CD4-positive, alpha-beta memory T cell (primary cell): ENCODE measurements around the gene SLC22A4. TPM values are rescaled to one million over a fixed set of nuclear protein-coding genes. Genes with fewer than 3 reads are reported as not detected.

Experiments
- CTCF ChIA-PET: fragments of 350-600 bp; sonication (Branson Sonifier 250); formaldehyde crosslinking; loops from one replicate; lab custom pipeline; 2021; ENCODE audit warnings: inconsistent platforms; ENCODE audit not compliant: partially characterized antibody; lab: Charles Lee
- POLR2A ChIA-PET: fragments of 350-600 bp; sonication (Branson Sonifier 250); formaldehyde crosslinking; loops from one replicate; lab custom pipeline; 2021; ENCODE audit not compliant: partially characterized antibody; lab: Charles Lee
- DNase-seq, 5 donors: peaks; one replicate each; pipeline versions ENCODE4 v3.0.0 to v3.0.0-alpha.2; 2020 to 2022; ENCODE audit warnings: mixed read lengths in 1 of 5
- H3K27ac ChIP-seq: one replicate; pipeline ENCODE4 v1.7.0; 2013; ENCODE audit warnings: low read depth, low read length
- H3K27me3 ChIP-seq: 2 replicates; pipeline ENCODE4 v1.7.0; 2013; ENCODE audit warnings: mild to moderate bottlenecking, low read length, moderate library complexity; ENCODE audit not compliant: insufficient read depth
- H3K36me3 ChIP-seq: 2 replicates; pipeline ENCODE4 v1.7.0; 2013; ENCODE audit warnings: mild to moderate bottlenecking, low read length, moderate library complexity; ENCODE audit not compliant: insufficient read depth
- H3K4me1 ChIP-seq: 2 replicates; pipeline ENCODE4 v1.7.0; 2013; ENCODE audit warnings: mild to moderate bottlenecking, low read length, moderate library complexity; ENCODE audit not compliant: insufficient read depth
- H3K4me3 ChIP-seq, 2 donors: one replicate each; pipeline ENCODE4 v1.7.0; 2013; ENCODE audit warnings: low read length in 2 of 2, mild to moderate bottlenecking in 1 of 2
- H3K9me3 ChIP-seq, 2 donors: one replicate each; pipeline ENCODE4 v1.7.0; 2013; ENCODE audit warnings: low read length in 2 of 2, control low read depth in 1 of 2; ENCODE audit not compliant: control insufficient read depth in 1 of 2
- H3K27ac Mint-ChIP-seq, 7 donors: one replicate each; pipeline ENCODE4 v1.8.0; 2020 to 2021; ENCODE audit warnings: mixed read lengths in 7 of 7, mild to moderate bottlenecking in 6 of 7, inconsistent platforms in 3 of 7, moderate library complexity in 3 of 7
- H3K27me3 Mint-ChIP-seq, 2 donors: one replicate each; pipeline ENCODE4 v1.8.0; 2020 to 2021; ENCODE audit warnings: mixed read lengths in 2 of 2
- H3K36me3 Mint-ChIP-seq, 2 donors: one replicate each; pipeline ENCODE4 v1.8.0; 2020 to 2021; ENCODE audit warnings: mixed read lengths in 2 of 2, inconsistent platforms in 1 of 2, mild to moderate bottlenecking in 1 of 2
- H3K4me1 Mint-ChIP-seq, 4 donors: one replicate each; pipeline ENCODE4 v1.8.0; 2020 to 2021; ENCODE audit warnings: mixed read lengths in 4 of 4, mild to moderate bottlenecking in 1 of 4
- H3K4me3 Mint-ChIP-seq, 8 donors: one replicate each; pipeline ENCODE4 v1.8.0; 2020 to 2021; ENCODE audit warnings: mixed read lengths in 8 of 8, mild to moderate bottlenecking in 7 of 8, moderate library complexity in 6 of 8, inconsistent platforms in 3 of 8
- H3K9me3 Mint-ChIP-seq, 8 donors: one replicate each; pipeline ENCODE4 v1.8.0; 2020 to 2021; ENCODE audit warnings: mixed read lengths in 8 of 8, mild to moderate bottlenecking in 5 of 8, inconsistent platforms in 3 of 8, moderate library complexity in 1 of 8
- intact Hi-C: fragments of 100-400 bp; cut with micrococcal nuclease; formaldehyde crosslinking; loops from one replicate; pipeline ENCODE4 v1.15.1; 2023
- polyA plus RNA-seq, 2 donors: library from polyadenylated mRNA; unstranded; fragments of 300-500 nt; fragmentation: Illumina TruSeq; gene quantifications; one replicate each; pipeline ENCODE4 v1.2.3, GENCODE V29; 2021
- total RNA-seq, 2 experiments: library from RNA; stranded (reverse); gene quantifications; one replicate each; pipeline ENCODE4 v1.2.3, GENCODE V29; 2021

Gene SLC22A4
- total and polyA plus RNA-seq, 4 experiments from 2014 or later: 0.22 TPM; not detected in 3

DNA sequence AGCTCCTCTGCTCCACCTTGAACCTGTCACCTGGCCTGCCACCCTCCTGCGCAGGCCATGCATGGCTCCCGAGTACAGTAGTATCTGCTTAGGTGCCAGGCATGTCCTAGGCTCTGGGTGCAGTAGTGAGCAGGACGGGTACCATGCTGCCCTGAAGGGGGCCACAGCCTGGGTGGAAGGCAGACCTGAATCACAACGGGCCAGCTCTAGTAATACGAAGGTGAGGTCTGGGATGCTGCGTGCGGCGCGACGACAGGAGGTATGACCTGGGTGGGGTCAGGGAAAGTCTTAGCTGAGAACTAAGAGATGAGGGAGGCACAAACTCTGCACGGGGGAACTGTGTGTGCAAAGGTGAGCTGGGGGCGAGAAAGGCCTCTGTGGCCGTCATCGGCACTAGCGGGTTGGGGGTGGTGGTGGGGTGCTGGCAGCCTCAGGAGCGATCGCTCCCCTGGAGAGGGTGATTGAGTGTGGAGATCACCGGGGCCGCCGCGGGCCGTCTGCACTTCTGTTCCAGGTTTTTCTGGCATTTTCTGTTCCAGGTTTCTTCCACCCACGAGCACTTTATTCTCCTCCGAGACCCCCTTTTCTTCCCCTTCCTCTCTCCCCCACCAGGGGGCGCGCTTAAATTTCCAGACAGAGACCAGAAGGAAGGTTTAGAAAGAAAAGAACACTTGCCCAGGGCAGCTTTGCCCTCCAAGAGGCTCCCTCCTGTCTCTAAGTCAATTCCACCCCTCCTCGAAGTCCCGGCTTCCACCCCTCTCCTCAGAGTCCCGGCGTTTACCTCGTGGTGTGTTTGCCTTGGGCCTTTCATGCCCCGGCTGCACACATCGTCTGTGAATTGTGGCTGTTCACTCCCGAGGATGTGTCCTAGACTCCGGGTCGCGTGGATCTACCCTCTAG, 21.6 kb upstream of the SLC22A4 start:
- Histone ChIP-seq H3K27me3 (no peaks in the 10 kb centered on the region), H3K27ac (no peak overlapping the region), H3K9me3 (no peaks in the 10 kb centered on the region), H3K4me1 (no peaks in the 10 kb centered on the region), H3K36me3 (no peaks in the 10 kb centered on the region), H3K4me3 (no peak overlapping the region)
- peak; percentile 32 to 54 (median 47) for DNase-seq
- H3K9me3 Mint-ChIP-seq: no peaks in the 10 kb centered on the region
- peaks cover 6 to 16% of the 10 kb centered on the region in 2 donors for H3K27me3 Mint-ChIP-seq
- intact Hi-C loops: loop anchor here (2.0 to 5.0 kb wide), 3 partner anchors 95 to 208 kb away; partner anchors contain the start of gene SLC22A5
- H3K4me3 Mint-ChIP-seq: peak overlapping the region in 4 of 8 donors; percentile 6 to 61 (median 41)
- ChIA-PET POLR2A (no interaction called here), CTCF (interaction anchor here (0.6 to 2.3 kb wide), 15 partner anchors 9 to 228 kb away, joined by 3 to 19 read pairs (median 4); no protein-coding TSS in a partner anchor)
- H3K4me1 Mint-ChIP-seq: peaks cover 0 to 22% (median 12%) of the 10 kb centered on the region in 4 donors
- H3K36me3 Mint-ChIP-seq: no peaks in the 10 kb centered on the region
- H3K27ac Mint-ChIP-seq: peak overlapping the region in 1 of 7 donors; percentile 12

DNA sequence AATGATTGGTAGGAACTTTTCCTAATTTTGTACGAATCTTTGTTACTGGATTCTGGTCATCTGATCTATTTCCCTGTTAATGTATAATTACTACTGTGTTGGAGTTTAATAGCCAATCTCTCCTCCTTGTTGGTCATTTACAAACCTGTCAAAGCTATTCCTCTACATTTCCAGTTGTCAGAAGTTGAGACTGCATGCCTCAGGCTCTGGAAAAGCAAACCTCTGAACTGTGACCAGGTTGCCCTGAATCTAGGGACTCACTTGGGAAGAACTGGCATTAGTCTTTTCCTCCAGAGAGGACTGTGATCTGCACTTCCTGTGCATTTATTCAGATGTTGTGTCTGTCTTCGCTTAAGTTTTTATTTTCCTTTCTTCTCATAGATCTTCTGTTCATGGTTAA, 20.6 kb upstream of the SLC22A4 start:
- DNase-seq: no peak
- Mint-ChIP-seq H3K36me3 (no peaks in the 10 kb centered on the region), H3K9me3 (no peaks in the 10 kb centered on the region), H3K27ac (no peak overlapping the region), H3K27me3 (peaks cover 6 to 16% of the 10 kb centered on the region in 2 donors), H3K4me1 (peaks cover 0 to 22% (median 12%) of the 10 kb centered on the region in 4 donors), H3K4me3 (no peak overlapping the region)
- intact Hi-C loops: loop anchor here (2.0 to 5.0 kb wide), 3 partner anchors 94 to 209 kb away; partner anchors contain the start of gene SLC22A5
- CTCF ChIA-PET: interaction anchor here (0.8 to 2.3 kb wide), 6 partner anchors 8 to 548 kb away, joined by 3 to 19 read pairs (median 4); no protein-coding TSS in a partner anchor
- Histone ChIP-seq H3K9me3 (no peaks in the 10 kb centered on the region), H3K36me3 (no peaks in the 10 kb centered on the region), H3K27ac (no peak overlapping the region), H3K4me1 (peaks cover 5% of the 10 kb centered on the region), H3K27me3 (no peaks in the 10 kb centered on the region), H3K4me3 (no peak overlapping the region)
- POLR2A ChIA-PET: no interaction called here

DNA sequence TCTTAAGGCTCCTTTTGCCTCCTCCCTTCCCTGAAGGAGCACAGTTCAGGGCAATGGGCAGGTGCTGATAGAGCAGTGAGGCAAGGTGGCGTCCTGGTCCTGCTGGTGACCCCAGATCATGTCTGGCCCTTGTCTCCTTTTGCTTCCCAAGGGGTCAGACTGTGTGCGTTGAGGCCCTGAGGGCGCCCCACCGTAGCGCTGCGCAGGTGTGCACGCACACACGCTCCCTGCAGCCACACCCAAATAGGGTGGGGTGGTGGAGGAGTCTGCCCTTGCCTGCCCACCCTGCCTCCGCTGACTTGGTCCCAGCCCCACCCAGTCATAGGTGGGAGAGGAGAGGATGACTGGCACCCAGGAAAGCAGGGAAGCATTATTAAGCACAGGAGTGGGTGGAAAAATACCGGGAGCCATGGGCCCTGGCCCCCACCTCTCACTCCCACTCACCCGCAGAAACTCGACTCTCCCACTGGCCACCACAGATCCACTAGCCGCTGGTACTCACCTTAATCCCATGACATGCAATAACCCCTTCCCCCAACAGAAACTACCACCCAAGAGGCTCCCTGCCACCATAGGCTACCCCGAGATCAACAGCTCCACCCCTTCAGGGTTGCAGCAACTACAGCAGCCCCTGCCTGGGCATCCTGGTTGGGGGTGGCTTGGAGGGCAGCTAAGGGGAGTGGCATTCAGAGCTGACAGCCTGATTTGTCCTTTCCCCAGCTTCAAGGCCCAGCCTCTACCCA, 20.0 kb upstream of the SLC22A4 start:
- Mint-ChIP-seq H3K27ac (no peak overlapping the region), H3K4me3 (no peak overlapping the region), H3K9me3 (no peaks in the 10 kb centered on the region), H3K27me3 (peaks cover 6 to 16% of the 10 kb centered on the region in 2 donors), H3K36me3 (no peaks in the 10 kb centered on the region), H3K4me1 (peaks cover 0 to 22% (median 12%) of the 10 kb centered on the region in 4 donors)
- Histone ChIP-seq H3K27me3 (no peaks in the 10 kb centered on the region), H3K4me1 (peaks cover 5% of the 10 kb centered on the region), H3K4me3 (no peak overlapping the region), H3K9me3 (no peaks in the 10 kb centered on the region), H3K36me3 (no peaks in the 10 kb centered on the region), H3K27ac (no peak overlapping the region)
- intact Hi-C loops: loop anchor here (5.0 kb wide), 2 partner anchors 93 to 113 kb away; partner anchors contain the start of gene SLC22A5
- ChIA-PET CTCF (interaction anchor here (1.4 kb wide), 1 partner anchor 19 kb away, joined by 3 read pairs; no protein-coding TSS in a partner anchor), POLR2A (no interaction called here)
- no peak for DNase-seq

DNA sequence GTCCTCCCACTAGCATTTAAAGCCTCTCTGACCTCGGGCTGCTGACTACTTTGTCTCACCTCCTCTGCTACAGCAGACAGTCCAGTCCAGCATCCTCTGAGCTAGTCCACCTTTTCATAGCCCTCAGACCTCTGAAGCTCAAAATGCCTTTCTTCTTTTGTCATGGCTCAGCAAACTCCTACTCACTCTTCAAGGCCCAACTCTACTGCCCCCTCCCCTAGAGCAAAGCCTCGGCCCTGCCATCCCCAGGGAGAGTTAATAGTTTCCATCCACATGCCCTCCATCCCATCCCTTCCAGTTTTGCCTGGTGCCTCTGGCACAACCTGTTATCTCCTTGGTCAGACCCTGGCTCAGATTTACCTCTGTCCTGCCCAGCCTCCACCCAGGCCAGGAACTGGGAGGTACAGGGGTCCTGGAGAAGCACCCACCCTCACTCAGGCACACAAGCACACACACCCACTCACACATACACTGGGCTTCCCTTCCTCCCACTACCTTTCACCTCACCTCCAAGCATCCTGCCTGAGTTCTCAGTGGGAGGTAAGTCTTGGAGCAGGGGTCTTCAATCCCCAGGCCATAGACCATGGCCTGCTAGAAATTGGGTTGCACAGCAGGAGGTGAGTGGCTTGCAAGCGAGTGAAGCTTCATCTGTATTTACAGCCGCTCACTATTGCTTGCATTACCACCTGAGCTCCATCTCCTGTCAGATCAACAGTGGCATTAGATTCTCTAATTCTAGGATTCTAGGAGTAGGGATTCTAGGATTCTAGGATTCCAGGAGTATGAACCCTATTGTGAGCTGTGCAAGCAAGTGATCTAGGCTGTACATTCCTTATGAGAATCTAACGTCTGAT, 18.6 kb upstream of the SLC22A4 start:
- Mint-ChIP-seq H3K36me3 (no peaks in the 10 kb centered on the region), H3K4me1 (peaks cover 0 to 22% (median 12%) of the 10 kb centered on the region in 4 donors), H3K9me3 (peaks cover 0 to 2% (median 0%) of the 10 kb centered on the region in 8 donors), H3K4me3 (no peak overlapping the region), H3K27me3 (peaks cover 6 to 16% of the 10 kb centered on the region in 2 donors), H3K27ac (peak overlapping the region in 1 of 7 donors; percentile 68)
- ChIA-PET POLR2A (no interaction called here), CTCF (no interaction called here)
- no peaks in the 10 kb centered on the region for H3K27me3 ChIP-seq
- H3K27ac ChIP-seq: no peak overlapping the region
- no peak overlapping the region for H3K4me3 ChIP-seq
- H3K36me3 ChIP-seq: no peaks in the 10 kb centered on the region
- no peak for DNase-seq
- peaks cover 5% of the 10 kb centered on the region for H3K4me1 ChIP-seq
- no peaks in the 10 kb centered on the region for H3K9me3 ChIP-seq
- intact Hi-C loops: no loop called here

DNA sequence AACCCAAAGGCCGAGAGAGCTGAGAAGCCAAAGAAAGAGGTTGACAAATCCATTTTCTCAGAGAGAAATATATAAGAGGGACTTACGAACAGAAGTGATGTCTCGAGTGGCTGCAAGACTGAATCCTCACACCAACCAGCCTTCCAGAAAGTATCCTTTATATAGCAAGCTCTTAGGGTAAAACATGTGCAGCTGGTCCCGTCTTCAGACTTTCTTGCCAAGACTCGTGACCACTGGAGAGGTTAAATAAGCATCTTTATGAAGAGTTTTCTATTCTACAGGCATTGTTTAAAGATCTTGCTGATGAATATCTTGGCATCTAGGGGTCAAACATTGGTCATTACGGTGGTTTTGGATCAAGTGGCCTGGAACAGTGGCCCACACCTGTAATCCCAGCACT, 16.9 kb upstream of the SLC22A4 start:
- Mint-ChIP-seq H3K27me3 (peaks cover 6 to 14% of the 10 kb centered on the region in 2 donors), H3K4me3 (no peak overlapping the region), H3K27ac (no peak overlapping the region), H3K4me1 (peaks cover 0 to 14% (median 6%) of the 10 kb centered on the region in 4 donors), H3K36me3 (no peaks in the 10 kb centered on the region), H3K9me3 (peaks cover 0 to 2% (median 0%) of the 10 kb centered on the region in 8 donors)
- ChIA-PET POLR2A (no interaction called here), CTCF (no interaction called here)
- H3K9me3 ChIP-seq: no peaks in the 10 kb centered on the region
- no peaks in the 10 kb centered on the region for H3K27me3 ChIP-seq
- intact Hi-C loops: no loop called here
- no peak for DNase-seq
- H3K36me3 ChIP-seq: no peaks in the 10 kb centered on the region
- no peak overlapping the region for H3K4me3 ChIP-seq
- H3K27ac ChIP-seq: no peak overlapping the region
- peaks cover 5% of the 10 kb centered on the region for H3K4me1 ChIP-seq

DNA sequence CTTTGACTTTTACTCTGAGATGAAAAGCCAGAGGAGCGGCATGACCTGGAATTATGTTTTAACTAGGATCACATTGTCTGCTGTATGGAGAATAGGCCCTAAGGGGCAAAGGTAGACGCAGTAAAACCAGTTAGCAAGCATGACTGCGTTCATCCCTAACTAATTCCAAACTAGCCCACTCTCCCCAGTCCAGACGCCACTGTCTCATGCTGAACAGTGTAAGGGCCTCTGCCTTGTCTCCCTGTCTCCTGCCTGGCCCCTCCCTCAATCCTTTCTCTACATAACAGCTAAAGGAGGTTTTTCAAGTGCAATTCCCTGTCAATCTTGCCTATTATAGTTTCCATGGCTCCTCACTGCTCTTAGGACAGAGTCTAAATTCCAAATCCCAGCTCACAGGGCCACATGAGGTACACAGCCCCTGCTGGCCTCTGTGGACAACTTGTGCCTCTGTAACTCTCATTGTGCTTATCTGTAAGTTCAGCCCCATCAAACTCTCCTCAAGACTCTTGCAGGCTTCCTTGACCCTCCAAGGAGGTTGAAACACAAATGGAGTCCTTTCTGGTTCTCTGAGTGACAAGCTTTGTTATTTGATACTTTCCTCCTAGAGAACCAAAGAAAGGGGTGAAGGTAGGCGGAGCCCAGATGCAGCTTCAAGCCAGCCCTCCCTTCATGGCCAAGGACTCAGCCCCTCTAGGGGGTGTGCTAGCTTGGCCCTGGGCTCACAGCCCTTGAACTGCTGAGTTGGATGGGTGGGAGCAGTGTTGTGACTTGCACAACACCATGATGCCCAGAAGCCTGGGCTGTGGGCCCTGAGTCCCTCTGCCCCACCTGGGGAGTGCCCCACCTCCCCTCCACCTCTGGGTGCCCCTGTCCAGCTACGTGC, 16.0 kb upstream of the SLC22A4 start:
- Mint-ChIP-seq H3K36me3 (no peaks in the 10 kb centered on the region), H3K4me3 (no peak overlapping the region), H3K4me1 (peaks cover 0 to 5% (median under 1%) of the 10 kb centered on the region in 4 donors), H3K9me3 (peaks cover 0 to 2% (median 0%) of the 10 kb centered on the region in 8 donors), H3K27ac (no peak overlapping the region), H3K27me3 (peaks cover 1 to 7% of the 10 kb centered on the region in 2 donors)
- no peak overlapping the region for H3K4me3 ChIP-seq
- intact Hi-C loops: no loop called here
- POLR2A ChIA-PET: interaction anchor here (0.6 kb wide), 1 partner anchor 11 kb away, joined by 3 read pairs; no protein-coding TSS in a partner anchor
- no peaks in the 10 kb centered on the region for H3K9me3 ChIP-seq
- no peak for DNase-seq
- no peaks in the 10 kb centered on the region for H3K27me3 ChIP-seq
- no peak overlapping the region for H3K27ac ChIP-seq
- peaks cover 5% of the 10 kb centered on the region for H3K4me1 ChIP-seq
- CTCF ChIA-PET: no interaction called here
- no peaks in the 10 kb centered on the region for H3K36me3 ChIP-seq
